GM12878 (cell line): Measurements from ENCODE around the gene GSTT4. TPM values are rescaled to one million over a fixed set of nuclear protein-coding genes. Genes with fewer than 3 reads are reported as not detected.

Experiments
- ASH2L ChIP-seq: fragments of 300-600, 200-600 bp; sonication (generic); IDR thresholded peaks from 2 replicates; pipeline ENCODE4 v1.6.1; 2017; ENCODE audit warnings: low read depth, mild to moderate bottlenecking, borderline replicate concordance
- BHLHE40 ChIP-seq, 2 experiments: fragments of 450-650 bp in 1 of 2; IDR thresholded peaks; 2 replicates each; pipeline ENCODE4 v1.6.1; 2011 to 2017; ENCODE audit warnings: low read depth in 2 of 2, borderline replicate concordance in 1 of 2, improper control_type of control experiment in 1 of 2, low read length in 1 of 2, mild to moderate bottlenecking in 1 of 2
- E4F1 ChIP-seq: fragments of 450-650 bp; IDR thresholded peaks from 2 replicates; pipeline ENCODE4 v1.6.1; 2018; ENCODE audit warnings: borderline replicate concordance, mild to moderate bottlenecking; ENCODE audit not compliant: partially characterized antibody
- ETV6 ChIP-seq, 2 experiments: fragments of 450-650 bp in 1 of 2; IDR thresholded peaks in 1 of 2; conservative IDR thresholded peaks in 1 of 2; 2 replicates each; pipeline ENCODE4 v1.6.1; 2014; ENCODE audit warnings: antibody characterized with exemption in 1 of 2, borderline replicate concordance in 1 of 2, low read depth in 1 of 2, mild to moderate bottlenecking in 1 of 2, moderate library complexity in 1 of 2
- FOXM1 ChIP-seq: IDR thresholded peaks from 2 replicates; pipeline ENCODE4 v1.6.1; 2012; ENCODE audit warnings: low read depth, mild to moderate bottlenecking, inconsistent platforms, low read length, moderate library complexity
- GATAD2B ChIP-seq: fragments of 450-650 bp; conservative IDR thresholded peaks from 2 replicates; pipeline ENCODE4 v1.6.1; 2017; ENCODE audit warnings: low read depth, mild to moderate bottlenecking, moderate library complexity
- HDAC6 ChIP-seq: fragments of 200-600 bp; sonication (generic); IDR thresholded peaks from one replicate; pipeline ENCODE4 v1.8.0; 2017; ENCODE audit warnings: antibody characterized with exemption; ENCODE audit not compliant: unreplicated experiment
- IKZF1 ChIP-seq: fragments of 450-650 bp; conservative IDR thresholded peaks from 2 replicates; pipeline ENCODE4 v1.6.1; 2017; ENCODE audit warnings: antibody characterized with exemption, mild to moderate bottlenecking
- NFIC ChIP-seq: IDR thresholded peaks from 2 replicates; pipeline ENCODE4 v1.6.1; 2012; ENCODE audit warnings: low read depth, mild to moderate bottlenecking, inconsistent platforms, low read length, moderate library complexity
- NKRF ChIP-seq: fragments of 450-650 bp; conservative IDR thresholded peaks from 2 replicates; pipeline ENCODE4 v1.6.1; 2017; ENCODE audit warnings: mild to moderate bottlenecking, moderate library complexity
- RBBP5 ChIP-seq: fragments of 200-600 bp; sonication (generic); conservative IDR thresholded peaks from 2 replicates; pipeline ENCODE4 v1.6.1; 2016
- RUNX3 ChIP-seq: IDR thresholded peaks from 2 replicates; pipeline ENCODE4 v1.6.1; 2012; ENCODE audit warnings: low read length, inconsistent platforms
- SMAD1 ChIP-seq: fragments of 450-650 bp; IDR thresholded peaks from 2 replicates; pipeline ENCODE4 v1.6.1; 2018; ENCODE audit warnings: mild to moderate bottlenecking, low read depth; ENCODE audit not compliant: partially characterized antibody
- SRF ChIP-seq, 2 experiments: IDR thresholded peaks; 2 replicates each; pipeline ENCODE4 v1.6.1; 2011; ENCODE audit warnings: low read depth in 2 of 2, low read length in 2 of 2, mild to moderate bottlenecking in 1 of 2, moderate library complexity in 1 of 2
- ZBTB33 ChIP-seq: fragments of 450-650 bp; IDR thresholded peaks from 2 replicates; pipeline ENCODE4 v1.6.1; 2017; ENCODE audit warnings: mild to moderate bottlenecking
- ZNF384 ChIP-seq: IDR thresholded peaks from 2 replicates; pipeline ENCODE4 v1.6.1; 2012; ENCODE audit warnings: low read depth, mild to moderate bottlenecking, low read length, improper control_type of control experiment, borderline replicate concordance
- ZNF687 ChIP-seq: fragments of 450-650 bp; IDR thresholded peaks from 2 replicates; pipeline ENCODE4 v1.6.1; 2017; ENCODE audit warnings: mild to moderate bottlenecking, moderate library complexity
- polyA plus RNA-seq, 11 experiments: library from polyadenylated mRNA; depleted of rRNA in 4 of 11; unstranded in 6 of 11; stranded (reverse) in 5 of 11; fragments of >200 nt; fragmentation: Nextera tagmentation in 4 of 11; fragmentation: Illumina TruSeq in 1 of 11; extraction: Ambion mirVana in 4 of 11; extraction: Trizol in 1 of 11; gene quantifications; 1 replicate in 1 of 11; 2 replicates in 10 of 11; pipeline versions ENCODE4 v1.2.1 to v1.2.3, GENCODE V29; 2011 to 2016; ENCODE audit warnings: inconsistent platforms in 2 of 11, missing spikeins in 2 of 11, low read depth in 1 of 11
- total RNA-seq, 4 experiments: library from RNA; depleted of rRNA in 3 of 4; stranded (reverse); fragments of >200 nt in 3 of 4; fragmentation: Illumina TruSeq in 1 of 4; extraction: Trizol in 1 of 4; gene quantifications; 2 replicates each; pipeline versions ENCODE4 v1.2.1 to v1.2.3, GENCODE V29; 2013 to 2021

The GSTT4 gene
- total and polyA plus RNA-seq, 10 of the 15 experiments (the other 5 are each of a cell fraction or from before 2014, with no cell fraction given), result not detected

GRCh38 chr22:24046024-24046423, 40.8 kb upstream of the GSTT4 start (continued):
- TF ChIP-seq E4F1 (no peak), NKRF (no peak), IKZF1 (no peak), BHLHE40 (IDR thresholded peaks at IDR 0.05; ENCODE audit: borderline replicate concordance in 1 of 2, low read depth in 2 of 2, low read length in 1 of 2) (no peak), RUNX3 (peak; percentile 46; the same call in 1 of the 2 replicates), GATAD2B (no peak), ASH2L (no peak), SRF (IDR thresholded peaks at IDR 0.05; ENCODE audit: low read depth in 2 of 2, low read length in 2 of 2) (no peak), FOXM1 (0 out of 2 replicates have a peak, but pooled peaks have one; percentile 20), ZNF384 (no peak), HDAC6 (no peak), ETV6 (conservative IDR thresholded peaks at IDR 0.05 in 1 of 2, IDR thresholded peaks at IDR 0.05 in 1 of 2; ENCODE audit: borderline replicate concordance in 1 of 2, low read depth in 1 of 2) (no peak), NFIC (no peak), ZBTB33 (no peak), RBBP5 (no peak), ZNF687 (0 out of 2 replicates have a peak, but pooled peaks have one; percentile 50), SMAD1 (no peak)
